RKO (cell line): ENCODE measurements around the gene CCDC175.

Experiments used
- DNase-seq: peaks from one replicate; pipeline ENCODE4 v3.0.0-alpha.2; 2016; ENCODE audit warnings: low spot score

CCDC175 gene

DNA sequence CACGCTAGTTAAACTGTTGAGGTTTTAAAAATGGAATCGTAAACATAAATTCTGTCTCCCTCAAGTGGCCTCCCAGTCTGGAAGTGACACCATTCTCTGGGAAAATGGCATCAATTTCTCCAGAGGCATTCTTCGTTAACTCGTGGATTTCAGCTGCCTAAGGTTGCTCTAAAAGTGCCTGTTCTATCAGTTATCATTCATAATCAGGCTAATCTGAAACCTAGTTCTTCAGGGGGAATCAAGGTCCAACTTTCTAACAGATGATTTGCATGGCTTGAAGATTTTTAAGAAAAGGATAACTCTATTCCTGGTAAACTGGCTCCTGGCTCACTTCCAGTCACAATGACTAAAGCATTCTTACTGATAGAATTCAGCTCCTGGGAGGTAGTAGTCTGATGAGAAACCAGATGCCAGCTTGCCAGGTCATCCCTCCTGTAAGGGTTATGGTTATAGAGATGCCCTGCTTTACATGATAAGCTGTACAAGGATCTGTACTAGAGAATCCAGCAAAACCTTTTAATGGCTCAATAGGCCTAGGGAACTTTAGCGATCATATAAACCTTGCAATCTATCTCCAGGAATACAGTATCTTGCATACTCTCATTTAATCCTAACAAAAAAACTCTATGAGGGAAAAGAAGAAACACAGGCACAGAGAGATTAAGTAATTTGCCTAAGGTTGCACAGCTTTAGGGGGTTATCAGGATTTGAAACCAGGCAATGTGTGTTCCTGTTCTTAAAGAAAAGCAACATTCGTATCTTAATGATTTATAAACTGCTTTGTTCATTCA is 93.9 kb downstream of the CCDC175 start:
- DNase-seq = peak; percentile 94

DNA sequence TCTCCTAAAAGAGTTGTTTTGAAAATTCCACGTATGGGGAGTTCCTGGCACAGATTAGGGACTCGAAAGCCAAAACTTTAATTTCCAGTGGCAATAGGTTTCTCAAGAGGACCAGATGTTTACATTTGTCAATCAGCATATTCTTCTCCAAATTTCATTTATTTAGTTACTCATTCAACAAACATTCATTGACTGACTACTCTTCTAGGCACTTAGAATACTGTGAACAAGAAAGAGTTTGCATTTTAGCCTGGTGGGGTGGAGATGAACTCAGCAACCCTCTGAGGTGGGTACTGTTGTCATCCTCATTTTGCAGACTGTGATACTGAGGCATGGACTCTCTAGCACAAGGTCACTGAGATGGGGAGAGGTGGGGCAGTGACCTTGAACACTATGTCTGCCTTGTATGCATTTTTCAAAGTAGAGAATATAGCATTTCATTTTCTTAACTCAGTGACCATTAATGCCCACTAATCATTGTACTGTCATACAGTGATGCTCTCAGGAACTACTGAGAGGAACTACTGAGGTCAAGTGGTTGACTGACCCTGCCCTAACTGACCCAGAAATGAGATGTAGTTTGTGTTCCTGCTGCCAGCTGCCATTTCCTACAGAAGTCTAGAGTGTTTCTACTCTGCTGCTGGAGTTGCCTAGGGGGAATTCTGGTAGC is 94.6 kb downstream of the CCDC175 start:
- peak; percentile 61 for DNase-seq

GRCh38 chr14:59481407-59481806 is 95.2 kb downstream of the CCDC175 start:
- no peak for DNase-seq

GRCh38 chr14:59480166-59480565 is 96.4 kb downstream of the CCDC175 start:
- DNase-seq = no peak

- no peak for DNase-seq
These were observed 98.1 kb downstream of the CCDC175 start for GRCh38 chr14:59478540-59478939.

DNA sequence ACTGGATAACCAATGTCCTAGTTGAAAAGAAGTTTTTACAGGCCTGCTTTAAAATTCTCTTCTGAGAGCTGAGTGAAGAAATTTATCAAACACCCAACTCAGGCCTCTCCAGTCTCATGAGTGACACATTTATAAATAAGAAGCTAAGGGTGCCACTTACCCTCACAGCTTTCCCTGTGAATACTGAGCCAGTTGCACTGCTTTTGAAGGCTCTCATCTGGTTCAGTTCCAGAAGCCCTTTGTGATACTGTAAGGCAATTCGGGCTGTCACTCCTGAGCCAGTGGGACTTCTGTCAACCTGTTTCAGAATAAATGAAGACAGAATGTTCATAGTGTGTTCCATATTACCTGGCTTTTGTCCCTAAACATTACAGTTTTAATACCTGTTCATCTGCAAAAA is 100.9 kb downstream of the CCDC175 start:
- no peak for DNase-seq

- DNase-seq = no peak
These were observed 102.4 kb downstream of the CCDC175 start for GRCh38 chr14:59474172-59474571.

DNA sequence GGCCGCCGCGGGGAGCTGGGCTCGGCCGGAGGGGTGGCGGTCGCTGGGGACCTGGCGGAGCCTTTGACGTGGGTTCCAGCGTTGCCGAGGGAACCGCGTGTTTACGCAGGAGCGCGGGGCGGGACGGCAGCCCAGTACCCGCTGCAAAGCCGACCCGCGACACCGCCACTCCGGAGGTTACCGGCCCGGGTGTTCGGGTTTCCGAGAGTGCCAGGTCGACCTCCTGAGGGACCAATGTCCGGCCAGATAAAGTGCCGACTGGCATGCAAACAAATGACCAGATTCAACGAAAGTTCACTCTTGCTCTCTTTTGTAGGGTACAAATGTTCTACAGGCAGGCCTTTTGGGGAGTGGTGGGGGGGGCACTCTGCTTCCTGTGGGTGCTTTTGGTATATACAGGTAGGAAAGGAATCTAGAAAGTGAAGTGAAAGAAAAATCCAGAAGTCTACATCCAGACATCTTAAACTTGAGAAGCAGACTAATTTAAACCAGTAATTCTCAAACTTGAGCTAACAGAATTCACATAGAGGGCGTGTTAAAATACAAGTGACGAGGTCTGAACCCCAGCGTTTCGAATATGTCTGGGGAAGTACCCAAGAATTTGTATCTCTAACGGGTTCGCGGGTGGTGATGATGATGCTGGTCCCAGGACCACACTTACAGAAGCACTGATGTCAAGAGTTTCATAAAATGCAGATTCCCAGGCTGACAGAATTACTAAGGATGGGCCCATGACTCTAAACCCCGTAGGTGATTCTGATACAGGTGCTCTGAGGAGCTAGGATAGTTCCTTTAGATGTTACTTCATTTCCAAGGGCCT is 111.1 kb downstream of the CCDC175 start, which contains the start of gene GPR135:
TSS of gene GPR135 (minus strand) at position 65 of the 820 bp plus-strand sequence. CDS start 154 bp downstream, outside the sequence.
- peak; percentile 24 for DNase-seq

- peak; percentile 25 for DNase-seq
These were observed 111.9 kb downstream of the CCDC175 start for GRCh38 chr14:59464486-59465315.

- DNase-seq = no peak
These were observed 112.7 kb downstream of the CCDC175 start for GRCh38 chr14:59463787-59464485.

DNA sequence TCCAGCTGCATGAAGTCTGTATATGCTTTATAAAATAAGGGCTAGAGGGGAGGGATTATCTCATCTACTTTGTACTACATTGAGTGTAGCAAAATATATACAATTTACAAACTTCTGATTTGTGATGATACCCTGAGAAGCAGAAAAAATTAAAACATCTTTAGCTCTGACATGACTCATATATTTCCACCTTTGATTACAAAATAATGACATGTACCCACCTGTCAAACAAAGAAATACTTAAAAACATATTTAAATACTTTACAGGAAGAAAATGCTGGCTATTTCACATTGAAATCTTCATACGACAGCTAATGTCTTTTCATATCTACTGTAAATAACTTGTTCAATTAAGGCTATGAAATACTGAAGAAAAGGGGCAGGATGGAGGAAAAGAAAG is 114.7 kb downstream of the CCDC175 start:
- no peak for DNase-seq

- no peak for DNase-seq
These were observed 116.2 kb downstream of the CCDC175 start for GRCh38 chr14:59460378-59460777.

- DNase-seq = no peak
These were observed 118.1 kb downstream of the CCDC175 start for GRCh38 chr14:59458486-59458885.

GRCh38 chr14:59455411-59455810 is 121.2 kb downstream of the CCDC175 start:
- DNase-seq = no peak
